GM21360 (cell line): ENCODE measurements around the gene IQCE.

ENCODE experiments used
- ATAC-seq: cut with Tn5 transposase; IDR thresholded peaks from one replicate; pipeline ENCODE4 v1.9.1; 2021; ENCODE audit warnings: mild to moderate bottlenecking, moderate library complexity; ENCODE audit not compliant: unreplicated experiment

The IQCE gene

GRCh38 chr7:2558629-2559282, at the start of gene IQCE:
IQCE (plus strand) TSS chr7:2558979; CDS start chr7:2559182, 203 bp downstream.
- peak; percentile 50 for ATAC-seq

- no peak for ATAC-seq
Measured at GRCh38 chr7:2509298-2509906, 49.4 kb upstream of the IQCE start.

- no peak for ATAC-seq
Measured at GRCh38 chr7:2510130-2510776, 48.5 kb upstream of the IQCE start.

GRCh38 chr7:2510909-2511768, 47.6 kb upstream of the IQCE start:
- ATAC-seq: no peak

GRCh38 chr7:2511769-2512168, 47.0 kb upstream of the IQCE start:
- no peak for ATAC-seq

GRCh38 chr7:2512179-2512661, 46.6 kb upstream of the IQCE start:
- ATAC-seq: no peak

- no peak for ATAC-seq
Measured at GRCh38 chr7:2512713-2513112, 46.1 kb upstream of the IQCE start.

GRCh38 chr7:2513702-2514101, 45.1 kb upstream of the IQCE start:
- ATAC-seq: no peak

- ATAC-seq: no peak
Measured at GRCh38 chr7:2514473-2515423, 44.0 kb upstream of the IQCE start.

- ATAC-seq: no peak
Measured at GRCh38 chr7:2515424-2516193, 43.2 kb upstream of the IQCE start.

- ATAC-seq: no peak
Measured at GRCh38 chr7:2516194-2516555, 42.6 kb upstream of the IQCE start.

- no peak for ATAC-seq
Measured at GRCh38 chr7:2517026-2517425, 41.8 kb upstream of the IQCE start.

GRCh38 chr7:2517678-2518507, 40.9 kb upstream of the IQCE start:
- no peak for ATAC-seq

- ATAC-seq: no peak
Measured at GRCh38 chr7:2518737-2519118, 40.1 kb upstream of the IQCE start.

GRCh38 chr7:2519119-2519930, 39.5 kb upstream of the IQCE start, which contains the start of gene LFNG:
LFNG (plus strand) TSS chr7:2519774; CDS start chr7:2519862, 88 bp downstream.
- ATAC-seq: peak; percentile 73

- ATAC-seq: no peak
Measured at GRCh38 chr7:2520131-2520760, 38.5 kb upstream of the IQCE start.

GRCh38 chr7:2520761-2521290, 38.0 kb upstream of the IQCE start:
- ATAC-seq: no peak
